ENCODE data around the gene OTULINL. TPM values are rescaled to one million over a fixed set of nuclear protein-coding genes. Genes with fewer than 3 reads are reported as not detected.

The OTULINL gene
- total RNA-seq, 2 donors from 2014 or later = 6.2 to 8.9 TPM

DNA sequence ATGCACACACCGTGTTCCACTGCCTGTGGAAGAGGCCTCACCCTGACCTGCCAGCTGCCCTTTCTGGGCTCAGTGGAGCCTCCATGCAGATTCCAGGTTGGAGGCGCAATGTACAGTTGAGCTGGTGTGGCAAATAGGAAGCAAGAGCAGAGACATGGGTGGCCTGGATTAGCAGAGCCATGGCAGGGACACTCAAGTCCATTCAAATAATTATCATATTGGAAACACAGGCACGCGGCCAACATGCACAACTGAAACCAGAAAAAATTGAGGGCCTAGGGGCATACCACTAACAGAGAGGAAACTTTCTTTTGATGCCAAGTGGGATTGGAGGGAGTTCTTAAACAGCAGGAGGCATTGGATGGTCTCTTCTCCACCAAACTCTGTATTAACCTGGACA is 35.8 kb downstream of the OTULINL start:
- H3K27me3 Mint-ChIP-seq (ENCODE audit: insufficient read depth) = no peaks in the 10 kb centered on the region
- peaks cover 5% of the 10 kb centered on the region for H3K9me3 Mint-ChIP-seq
- H3K4me1 Mint-ChIP-seq = no peaks in the 10 kb centered on the region
- Histone ChIP-seq H3K4me3 (ENCODE audit: low read length) (no peak overlapping the region), H3K27ac (ENCODE audit: low read depth, low read length) (no peak overlapping the region), H3K9me3 (ENCODE audit: control insufficient read depth, low read length) (no peaks in the 10 kb centered on the region), H3K36me3 (ENCODE audit: control insufficient read depth, insufficient read depth, low read length) (no peaks in the 10 kb centered on the region), H3K4me1 (ENCODE audit: control insufficient read depth, insufficient read depth, low read length) (peaks cover 3% of the 10 kb centered on the region), H3K27me3 (ENCODE audit: control insufficient read depth, insufficient read depth, low read length, poor library complexity, severe bottlenecking) (no peaks in the 10 kb centered on the region), H3K9ac (ENCODE audit: extremely low read depth, low read length, poor library complexity, severe bottlenecking) (no peak overlapping the region)
- 98 to 100% methylated on average over 2 to 4 of the region's 4 CpGs for WGBS, 2 experiments (ENCODE audit: insufficient coverage in 1 of 2, insufficient read length in 1 of 2)
- no peak overlapping the region for H3K4me3 Mint-ChIP-seq
- TF ChIP-seq, protein P1, sequence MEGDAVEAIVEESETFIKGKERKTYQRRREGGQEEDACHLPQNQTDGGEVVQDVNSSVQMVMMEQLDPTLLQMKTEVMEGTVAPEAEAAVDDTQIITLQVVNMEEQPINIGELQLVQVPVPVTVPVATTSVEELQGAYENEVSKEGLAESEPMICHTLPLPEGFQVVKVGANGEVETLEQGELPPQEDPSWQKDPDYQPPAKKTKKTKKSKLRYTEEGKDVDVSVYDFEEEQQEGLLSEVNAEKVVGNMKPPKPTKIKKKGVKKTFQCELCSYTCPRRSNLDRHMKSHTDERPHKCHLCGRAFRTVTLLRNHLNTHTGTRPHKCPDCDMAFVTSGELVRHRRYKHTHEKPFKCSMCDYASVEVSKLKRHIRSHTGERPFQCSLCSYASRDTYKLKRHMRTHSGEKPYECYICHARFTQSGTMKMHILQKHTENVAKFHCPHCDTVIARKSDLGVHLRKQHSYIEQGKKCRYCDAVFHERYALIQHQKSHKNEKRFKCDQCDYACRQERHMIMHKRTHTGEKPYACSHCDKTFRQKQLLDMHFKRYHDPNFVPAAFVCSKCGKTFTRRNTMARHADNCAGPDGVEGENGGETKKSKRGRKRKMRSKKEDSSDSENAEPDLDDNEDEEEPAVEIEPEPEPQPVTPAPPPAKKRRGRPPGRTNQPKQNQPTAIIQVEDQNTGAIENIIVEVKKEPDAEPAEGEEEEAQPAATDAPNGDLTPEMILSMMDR (conservative IDR thresholded peaks at IDR 0.05) = no peak
- DNase-seq = no peak
- no peak overlapping the region for H3K27ac Mint-ChIP-seq
- H3K36me3 Mint-ChIP-seq (ENCODE audit: low read depth) = peaks cover 2% of the 10 kb centered on the region

DNA sequence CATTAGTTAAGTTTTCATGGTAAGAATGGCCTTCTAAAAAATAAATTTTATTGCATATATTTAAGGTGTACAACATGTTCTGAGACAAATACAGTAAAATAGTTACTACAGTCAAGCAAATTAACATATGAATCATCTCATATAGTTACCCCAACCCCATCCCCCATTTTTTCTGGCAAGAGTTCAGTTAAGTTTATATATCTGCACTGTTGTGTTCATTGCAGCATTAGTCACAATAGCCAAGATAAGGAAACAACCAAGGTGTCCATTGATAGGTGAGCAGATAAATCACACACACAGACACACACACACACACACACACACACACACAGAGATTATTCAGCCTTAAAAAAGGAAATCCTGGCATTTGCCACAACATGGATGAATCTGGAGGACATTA is 45.7 kb downstream of the OTULINL start:
- TF ChIP-seq, protein P1 (conservative IDR thresholded peaks at IDR 0.05) = no peak
- DNase-seq = no peak
- H3K4me3 Mint-ChIP-seq = no peak overlapping the region
- H3K9me3 Mint-ChIP-seq = no peaks in the 10 kb centered on the region
- no peaks in the 10 kb centered on the region for H3K27me3 Mint-ChIP-seq (ENCODE audit: insufficient read depth)
- no peak overlapping the region for H3K27ac Mint-ChIP-seq
- Histone ChIP-seq H3K9me3 (ENCODE audit: control insufficient read depth, low read length) (no peaks in the 10 kb centered on the region), H3K4me3 (ENCODE audit: low read length) (no peak overlapping the region), H3K27ac (ENCODE audit: low read depth, low read length) (no peak overlapping the region), H3K36me3 (ENCODE audit: control insufficient read depth, insufficient read depth, low read length) (no peaks in the 10 kb centered on the region), H3K4me1 (ENCODE audit: control insufficient read depth, insufficient read depth, low read length) (no peaks in the 10 kb centered on the region), H3K27me3 (ENCODE audit: control insufficient read depth, insufficient read depth, low read length, poor library complexity, severe bottlenecking) (no peaks in the 10 kb centered on the region), H3K9ac (ENCODE audit: extremely low read depth, low read length, poor library complexity, severe bottlenecking) (no peak overlapping the region)
- H3K4me1 Mint-ChIP-seq = no peaks in the 10 kb centered on the region
- H3K36me3 Mint-ChIP-seq (ENCODE audit: low read depth) = no peaks in the 10 kb centered on the region

DNA sequence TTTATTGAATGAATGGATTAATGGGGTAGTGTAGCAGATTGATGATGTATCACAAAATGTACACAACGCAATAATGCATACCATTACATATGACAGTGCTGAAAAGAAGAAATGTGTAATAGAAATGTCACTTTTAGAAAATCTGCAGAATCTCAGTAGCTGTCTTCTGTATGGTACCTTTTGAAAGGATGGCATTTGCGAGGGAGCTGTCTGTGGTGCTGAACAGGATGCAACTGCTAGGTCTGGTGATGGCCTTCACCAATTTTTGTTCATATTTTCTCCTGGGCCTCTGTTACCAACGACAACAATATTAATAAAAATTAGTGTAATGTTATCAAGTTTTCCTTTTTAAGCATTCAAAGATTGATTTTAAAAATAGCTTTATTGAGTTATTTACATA is 46.8 kb downstream of the OTULINL start:
- Mint-ChIP-seq H3K4me1 (no peaks in the 10 kb centered on the region), H3K36me3 (ENCODE audit: low read depth) (no peaks in the 10 kb centered on the region), H3K27me3 (ENCODE audit: insufficient read depth) (no peaks in the 10 kb centered on the region), H3K27ac (no peak overlapping the region), H3K9me3 (no peaks in the 10 kb centered on the region), H3K4me3 (no peak overlapping the region)
- TF ChIP-seq, protein P1 (conservative IDR thresholded peaks at IDR 0.05) = no peak
- Histone ChIP-seq H3K27me3 (ENCODE audit: control insufficient read depth, insufficient read depth, low read length, poor library complexity, severe bottlenecking) (no peaks in the 10 kb centered on the region), H3K36me3 (ENCODE audit: control insufficient read depth, insufficient read depth, low read length) (no peaks in the 10 kb centered on the region), H3K9ac (ENCODE audit: extremely low read depth, low read length, poor library complexity, severe bottlenecking) (no peak overlapping the region), H3K4me1 (ENCODE audit: control insufficient read depth, insufficient read depth, low read length) (no peaks in the 10 kb centered on the region), H3K4me3 (ENCODE audit: low read length) (no peak overlapping the region), H3K9me3 (ENCODE audit: control insufficient read depth, low read length) (no peaks in the 10 kb centered on the region), H3K27ac (ENCODE audit: low read depth, low read length) (no peak overlapping the region)
- WGBS, 2 experiments (ENCODE audit: insufficient coverage in 1 of 2, insufficient read length in 1 of 2) = 0% methylated on average over 1 of the region's 3 CpGs
- DNase-seq = peak; percentile 86
